Neutrophil (primary cell): Measurements from ENCODE around the gene URI1.

Experiments
- H3K27ac ChIP-seq: fragments of 200-600 bp; sonication (generic); 2 replicates; pipeline ENCODE4 v1.5.1; 2016; ENCODE audit warnings: mild to moderate bottlenecking, moderate library complexity
- H3K27me3 ChIP-seq: fragments of 200-600 bp; sonication (generic); 2 replicates; pipeline ENCODE4 v1.6.0; 2016; ENCODE audit warnings: mild to moderate bottlenecking
- H3K36me3 ChIP-seq: fragments of 200-600 bp; sonication (generic); 2 replicates; pipeline ENCODE4 v1.5.1; 2017
- H3K4me1 ChIP-seq, 2 experiments: fragments of 200-600 bp in 1 of 2; sonication (generic) in 1 of 2; 1 replicate in 1 of 2; 2 replicates in 1 of 2; pipeline versions ENCODE4 v1.5.1 to v1.6.1; 2013 to 2016; ENCODE audit warnings: low read depth in 1 of 2, low read length in 1 of 2, mild to moderate bottlenecking in 1 of 2, moderate library complexity in 1 of 2; ENCODE audit not compliant: control insufficient read depth in 1 of 2, insufficient read depth in 1 of 2
- H3K4me3 ChIP-seq, 2 experiments: fragments of 200-600 bp in 1 of 2; sonication (generic) in 1 of 2; 1 replicate in 1 of 2; 2 replicates in 1 of 2; pipeline ENCODE4 v1.5.1; 2013 to 2016; ENCODE audit warnings: low read depth in 1 of 2, low read length in 1 of 2, mild to moderate bottlenecking in 1 of 2, moderate library complexity in 1 of 2
- H3K9me3 ChIP-seq: fragments of 200-600 bp; sonication (generic); 2 replicates; pipeline ENCODE4 v1.5.1; 2016
- CTCF ChIP-seq: fragments of 200-600 bp; sonication (generic); IDR thresholded peaks from 2 replicates; pipeline ENCODE4 v1.5.1; 2016; ENCODE audit warnings: antibody characterized with exemption

Gene URI1

GRCh38 chr19:30046522-30046921 lies 104.5 kb downstream of the URI1 start:
- Histone ChIP-seq H3K4me1 (no peaks in the 10 kb centered on the region), H3K4me3 (no peak overlapping the region), H3K9me3 (no peaks in the 10 kb centered on the region), H3K27ac (no peak overlapping the region), H3K27me3 (no peaks in the 10 kb centered on the region), H3K36me3 (no peaks in the 10 kb centered on the region)
- TF ChIP-seq CTCF = no peak

- Histone ChIP-seq H3K27ac (no peak overlapping the region), H3K4me3 (no peak overlapping the region), H3K36me3 (no peaks in the 10 kb centered on the region), H3K4me1 (no peaks in the 10 kb centered on the region), H3K27me3 (no peaks in the 10 kb centered on the region), H3K9me3 (no peaks in the 10 kb centered on the region)
- TF ChIP-seq CTCF = no peak
These were observed 105.4 kb downstream of the URI1 start for GRCh38 chr19:30047432-30047831.

- Histone ChIP-seq H3K27ac (no peak overlapping the region), H3K36me3 (no peaks in the 10 kb centered on the region), H3K27me3 (no peaks in the 10 kb centered on the region), H3K9me3 (no peaks in the 10 kb centered on the region), H3K4me3 (no peak overlapping the region), H3K4me1 (no peaks in the 10 kb centered on the region)
- no peak for TF ChIP-seq CTCF
These were observed 107.2 kb downstream of the URI1 start for GRCh38 chr19:30049226-30049625.

GRCh38 chr19:30049846-30050667 lies 108.0 kb downstream of the URI1 start:
- TF ChIP-seq CTCF = no peak
- Histone ChIP-seq H3K27ac (no peak overlapping the region), H3K4me1 (no peaks in the 10 kb centered on the region)

GRCh38 chr19:30052122-30053075 lies 110.4 kb downstream of the URI1 start:
- Histone ChIP-seq H3K9me3 (no peaks in the 10 kb centered on the region), H3K36me3 (no peaks in the 10 kb centered on the region), H3K4me3 (no peak overlapping the region), H3K27me3 (no peaks in the 10 kb centered on the region), H3K27ac (no peak overlapping the region), H3K4me1 (no peaks in the 10 kb centered on the region)
- no peak for TF ChIP-seq CTCF

More at GRCh38 chr19:30049846-30050667, 108.0 kb downstream of the URI1 start:
- Histone ChIP-seq H3K36me3 (no peaks in the 10 kb centered on the region), H3K9me3 (no peaks in the 10 kb centered on the region), H3K4me3 (no peak overlapping the region), H3K27me3 (no peaks in the 10 kb centered on the region)
